ENCODE measurements around the gene NDOR1.

Gene NDOR1

DNA sequence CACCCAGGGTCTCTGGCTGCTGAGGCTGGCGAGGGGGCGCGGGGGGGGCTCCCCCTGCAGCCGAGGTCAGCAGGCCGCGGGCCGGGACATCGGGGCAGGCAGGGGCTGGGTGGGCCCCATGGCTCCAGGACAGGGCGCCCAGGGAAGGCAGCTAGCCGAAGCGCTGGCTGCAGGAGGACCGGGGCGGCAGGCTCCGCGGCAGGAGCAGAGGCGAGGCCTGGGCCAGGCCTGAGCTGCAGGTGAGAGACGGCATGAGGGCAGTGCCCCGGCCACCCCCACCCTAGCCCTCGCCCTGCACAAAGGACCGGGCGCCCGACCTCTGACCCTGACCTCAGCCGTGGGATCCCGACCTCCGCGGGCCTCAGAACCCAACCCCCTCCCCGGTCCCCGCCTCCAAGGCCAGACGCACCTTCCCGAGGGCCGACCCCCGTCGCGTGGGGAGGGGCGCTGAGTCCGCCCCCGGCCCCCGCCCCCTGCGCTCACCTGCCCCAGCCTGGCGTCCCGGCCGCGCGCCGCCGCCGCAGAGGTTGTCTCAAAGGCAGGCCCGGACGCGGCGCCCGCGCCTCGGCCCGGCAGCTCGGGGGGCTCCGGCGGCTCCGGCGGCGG is 16.1 kb downstream of the NDOR1 start:
- DNase-seq: peak; percentile 10

DNA sequence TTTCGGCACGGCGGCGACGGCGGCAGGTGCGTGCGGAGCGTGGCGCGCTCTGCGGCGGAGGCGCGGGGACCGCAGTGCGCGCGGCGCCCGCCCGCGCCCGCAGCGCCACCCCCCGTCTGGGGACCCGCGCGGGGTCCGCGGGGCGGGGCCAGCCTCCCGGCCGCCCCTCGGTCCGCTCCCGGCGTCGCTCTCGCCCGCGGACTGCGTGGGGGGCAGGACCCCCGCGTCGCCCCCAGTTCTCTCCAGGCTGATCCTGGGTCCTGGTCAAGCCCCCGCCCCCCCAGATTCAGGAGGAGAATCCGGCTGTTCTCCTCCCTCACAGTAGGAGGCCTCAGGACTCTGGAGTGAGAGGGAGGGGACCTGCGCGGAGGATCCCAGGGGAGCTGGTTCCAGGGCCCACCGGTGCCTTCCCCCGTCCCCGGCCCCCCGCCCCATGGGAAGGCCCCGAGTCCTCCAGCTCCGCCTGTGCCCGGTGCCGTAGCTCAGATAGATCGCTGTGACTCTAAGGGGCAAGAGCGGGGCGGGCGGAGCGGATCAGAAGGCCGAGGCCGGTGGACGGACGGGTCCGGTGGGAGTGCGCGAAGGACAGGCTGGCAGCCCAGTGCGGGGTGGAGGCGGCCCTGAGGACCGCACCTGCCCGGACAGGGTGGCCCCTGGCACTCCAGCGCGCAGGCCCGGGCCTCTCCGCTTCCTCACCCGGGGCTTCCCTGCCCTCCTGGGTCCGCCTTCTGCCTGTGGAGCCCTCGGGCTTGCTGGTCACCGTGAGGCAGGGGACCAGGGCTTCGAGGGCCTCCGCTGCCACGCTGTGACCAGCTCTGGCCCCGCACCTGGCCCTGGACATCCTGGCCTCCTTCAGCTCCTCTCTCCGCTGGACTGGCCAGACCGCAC is 16.9 kb downstream of the NDOR1 start, which contains the start of gene RNF208:
Gene RNF208 (minus strand): TSS at position 51 of the 888 bp plus-strand sequence. CDS start 1,028 bp downstream, outside the sequence.
- DNase-seq: no peak

DNA sequence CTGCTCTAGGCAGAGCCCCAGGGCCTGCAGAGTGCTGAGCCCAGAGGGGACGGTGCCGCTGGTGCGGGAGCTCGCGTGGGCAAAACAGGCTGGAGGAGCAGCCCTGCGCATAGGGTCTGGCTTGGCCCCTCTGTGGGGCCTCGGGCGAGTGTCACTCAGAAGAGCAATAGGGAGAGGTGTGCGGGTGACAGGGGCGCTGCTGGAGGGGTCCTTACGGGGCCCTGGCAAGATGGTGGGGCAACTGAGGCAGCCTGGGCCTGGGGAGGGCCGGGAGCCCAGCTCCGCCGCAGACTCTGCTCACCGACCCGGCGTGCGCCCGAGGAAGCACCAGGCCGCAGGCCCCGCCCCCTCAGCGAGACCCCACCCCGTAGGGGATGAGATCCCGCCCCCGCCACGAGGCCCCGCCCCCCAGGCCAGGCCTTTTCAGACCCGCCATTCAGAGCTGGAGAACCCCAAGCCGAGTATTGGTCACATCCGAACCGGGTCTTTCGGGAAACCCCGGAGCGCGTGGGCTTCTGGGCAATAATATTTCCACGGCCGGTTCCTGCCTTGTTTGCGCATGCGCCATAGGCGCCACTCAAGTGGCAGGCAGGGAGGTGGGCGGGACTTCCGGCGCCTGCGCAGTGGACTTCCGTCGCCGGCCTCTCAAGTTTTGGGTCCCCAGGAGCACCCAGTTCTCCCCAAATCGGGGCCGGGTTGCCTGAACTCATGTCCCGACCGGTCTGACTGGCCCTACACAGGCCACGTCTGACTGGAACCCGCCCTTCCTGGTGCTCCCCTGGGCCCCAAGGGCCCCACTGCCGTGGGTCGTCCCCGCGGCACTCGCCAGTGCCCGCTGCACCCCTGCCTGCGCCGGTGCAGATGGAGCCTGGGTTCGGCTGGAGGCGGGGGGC is 17.8 kb downstream of the NDOR1 start:
- DNase-seq: peak; percentile 93

DNA sequence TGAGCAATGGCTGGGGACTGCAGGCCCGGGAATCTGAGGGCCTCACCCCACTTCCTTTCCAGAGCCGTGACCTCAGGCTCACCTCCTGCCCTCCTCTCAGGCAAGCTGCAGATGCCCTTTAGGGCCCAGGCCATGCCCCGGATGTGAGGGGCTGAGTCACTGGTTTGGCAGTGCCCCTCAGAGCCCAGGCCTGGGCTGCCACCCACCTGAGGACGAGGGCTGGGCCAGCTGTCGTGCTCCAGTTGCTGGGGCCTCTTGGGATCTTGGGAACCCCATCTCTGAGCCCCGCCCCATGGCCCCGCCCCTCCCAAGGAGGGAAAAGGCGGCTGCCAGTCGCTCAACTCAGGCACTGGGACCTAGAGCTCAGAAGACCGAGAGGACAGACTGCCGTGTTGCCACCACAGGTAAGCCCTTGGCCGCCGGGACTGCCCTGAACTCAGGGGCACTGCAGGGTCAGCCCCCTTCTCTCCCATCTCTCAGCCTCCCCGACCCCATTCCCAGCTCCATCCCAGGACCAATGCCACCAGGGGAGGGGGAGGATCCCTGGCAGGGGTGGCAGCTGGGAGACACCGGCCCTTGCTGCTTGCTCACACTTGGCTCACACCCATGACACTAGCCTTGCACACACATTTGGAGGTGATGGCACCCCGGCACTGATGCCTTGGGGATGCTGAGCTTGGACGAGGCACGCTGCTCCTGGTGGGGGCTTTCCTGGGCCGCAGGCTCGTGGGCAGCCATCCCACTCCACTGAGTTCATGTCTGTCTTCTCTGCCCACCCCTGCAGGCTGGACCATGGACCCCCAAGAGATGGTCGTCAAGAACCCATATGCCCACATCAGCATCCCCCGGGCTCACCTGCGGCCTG is 19.6 kb downstream of the NDOR1 start, which contains the start of gene CYSRT1:
Gene CYSRT1 (plus strand): TSS at position 345 of the 865 bp plus-strand sequence. CDS start 448 bp downstream, at position 793.
- DNase-seq: no peak

DNA sequence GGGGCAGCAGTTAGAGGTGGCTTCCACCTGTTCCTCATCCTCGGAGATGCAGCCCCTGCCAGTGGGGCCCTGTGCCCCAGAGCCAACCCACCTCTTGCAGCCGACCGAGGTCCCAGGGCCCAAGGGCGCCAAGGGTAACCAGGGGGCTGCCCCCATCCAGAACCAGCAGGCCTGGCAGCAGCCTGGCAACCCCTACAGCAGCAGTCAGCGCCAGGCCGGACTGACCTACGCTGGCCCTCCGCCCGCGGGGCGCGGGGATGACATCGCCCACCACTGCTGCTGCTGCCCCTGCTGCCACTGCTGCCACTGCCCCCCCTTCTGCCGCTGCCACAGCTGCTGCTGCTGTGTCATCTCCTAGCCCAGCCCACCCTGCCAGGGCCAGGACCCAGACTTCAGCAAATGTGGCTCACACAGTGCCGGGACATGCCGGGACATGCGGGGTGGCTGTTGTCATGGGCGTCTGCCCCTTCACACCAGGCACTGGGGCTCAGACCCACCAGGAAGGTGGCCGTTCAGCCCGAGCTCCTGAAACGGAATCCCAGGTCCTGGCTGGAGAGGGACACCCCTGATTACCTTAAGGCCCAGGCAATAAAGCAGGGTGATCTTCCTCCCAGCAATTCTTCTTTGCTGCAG is 20.3 kb downstream of the NDOR1 start:
- no peak for DNase-seq

DNA sequence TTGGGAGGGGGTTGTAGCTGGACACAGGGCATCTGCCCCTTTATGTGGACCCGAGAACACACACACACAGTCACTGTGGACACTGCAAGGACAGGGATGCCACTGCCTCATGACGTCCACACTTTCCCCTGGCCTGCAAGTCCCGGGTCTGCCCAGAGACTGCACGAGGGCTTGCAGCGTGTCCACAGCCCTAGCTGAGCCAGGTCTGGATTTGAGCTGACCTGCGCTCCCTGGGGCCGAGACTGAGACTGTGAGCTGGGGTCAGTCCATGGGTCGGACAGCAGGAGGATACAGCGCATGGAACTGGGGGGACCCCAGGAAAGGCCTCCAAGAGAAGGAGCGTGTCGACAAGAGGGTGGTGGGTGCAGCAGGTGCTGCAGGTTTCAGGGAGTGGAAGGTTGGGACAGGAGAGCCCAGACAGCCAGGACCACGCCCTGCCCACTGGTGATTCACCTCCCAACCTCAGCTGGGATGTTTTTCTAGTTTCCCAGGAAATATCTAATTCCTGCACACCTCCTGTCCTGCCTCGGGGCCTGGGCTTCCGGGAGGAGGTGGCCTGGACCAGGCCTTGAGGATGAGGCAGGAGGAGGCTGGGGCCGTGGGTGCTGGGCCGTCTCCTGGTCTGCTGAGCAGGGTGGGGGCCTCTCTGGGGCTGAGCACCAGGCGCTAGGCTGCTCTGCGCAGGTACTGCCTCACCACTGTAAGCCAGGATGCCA is 21.0 kb downstream of the NDOR1 start:
- no peak for DNase-seq

DNA sequence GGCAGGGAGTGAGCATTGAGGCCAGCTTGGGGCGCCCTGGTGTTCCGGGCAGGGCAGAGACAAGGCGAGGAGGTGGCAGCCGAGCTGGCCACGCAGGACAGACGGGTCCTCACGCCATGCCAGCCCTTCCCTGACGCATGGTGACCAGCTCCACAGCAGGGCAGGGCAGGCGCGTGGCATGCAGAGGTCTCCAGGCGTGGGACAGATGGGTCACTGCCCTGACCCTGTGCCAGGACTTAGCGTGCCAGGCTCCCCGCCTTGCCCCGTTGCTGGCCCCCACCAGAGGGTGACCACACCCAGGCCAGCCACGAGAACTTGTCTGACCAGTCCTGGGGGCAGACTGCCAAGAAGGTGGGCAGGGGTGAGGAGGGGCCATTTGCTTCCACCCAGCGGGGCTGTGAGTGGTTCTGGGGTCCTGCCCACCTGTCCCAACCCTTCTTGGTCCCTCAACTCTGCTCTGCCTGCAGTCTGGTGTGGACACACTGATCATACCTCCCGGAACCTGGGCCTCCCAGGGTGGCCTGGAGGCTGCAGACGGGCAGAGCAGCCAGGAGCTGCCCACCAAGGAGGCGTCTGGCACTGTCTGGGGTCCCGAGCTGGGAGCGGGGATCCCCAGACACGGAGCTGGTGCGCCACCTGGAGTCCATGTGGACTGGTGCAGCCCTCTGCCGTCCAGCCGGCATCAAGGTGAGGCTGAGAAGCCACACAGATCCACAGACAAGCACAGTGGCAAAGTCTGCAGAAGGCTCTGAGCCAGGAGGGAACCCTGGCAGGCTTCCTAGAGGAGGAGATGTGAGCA is 21.8 kb downstream of the NDOR1 start, which contains the start of gene RNF224:
Gene RNF224 (plus strand): TSS at position 449 of the 799 bp plus-strand sequence. CDS start 834 bp downstream, outside the sequence.
- DNase-seq: peak; percentile 56

DNA sequence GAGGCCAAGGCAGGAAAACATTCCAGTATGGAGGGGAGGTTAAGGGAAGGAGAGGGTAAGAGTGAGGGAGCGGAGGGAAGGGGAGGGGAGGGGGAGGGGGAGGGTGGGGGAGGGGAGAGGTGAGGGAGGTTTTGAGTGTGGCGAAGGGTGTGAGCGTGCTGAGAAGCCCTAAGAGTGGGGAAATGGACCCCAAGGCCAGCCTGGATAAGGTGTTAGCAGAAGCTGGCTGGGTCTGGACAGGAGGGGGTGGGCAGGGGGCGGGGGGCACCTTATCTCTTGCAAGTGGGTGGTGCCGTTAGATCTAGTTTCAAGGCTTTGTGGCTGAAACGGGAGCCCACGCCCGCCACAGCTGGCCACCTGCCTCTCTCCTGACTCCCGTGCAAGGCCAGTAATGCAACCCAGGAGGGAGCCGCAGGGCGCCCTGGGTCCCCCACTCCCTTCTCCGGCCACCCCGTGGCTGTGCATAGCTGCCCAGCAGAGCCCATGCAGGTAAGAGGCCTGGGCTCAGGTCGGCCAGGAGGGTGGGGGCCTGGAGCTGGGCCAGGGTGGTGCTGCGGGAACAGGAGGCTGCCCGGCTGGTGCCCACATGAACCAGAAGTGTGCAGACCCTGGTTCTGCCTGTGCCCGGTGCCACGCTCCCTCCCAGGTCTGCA is 22.5 kb downstream of the NDOR1 start:
- DNase-seq: no peak

DNA sequence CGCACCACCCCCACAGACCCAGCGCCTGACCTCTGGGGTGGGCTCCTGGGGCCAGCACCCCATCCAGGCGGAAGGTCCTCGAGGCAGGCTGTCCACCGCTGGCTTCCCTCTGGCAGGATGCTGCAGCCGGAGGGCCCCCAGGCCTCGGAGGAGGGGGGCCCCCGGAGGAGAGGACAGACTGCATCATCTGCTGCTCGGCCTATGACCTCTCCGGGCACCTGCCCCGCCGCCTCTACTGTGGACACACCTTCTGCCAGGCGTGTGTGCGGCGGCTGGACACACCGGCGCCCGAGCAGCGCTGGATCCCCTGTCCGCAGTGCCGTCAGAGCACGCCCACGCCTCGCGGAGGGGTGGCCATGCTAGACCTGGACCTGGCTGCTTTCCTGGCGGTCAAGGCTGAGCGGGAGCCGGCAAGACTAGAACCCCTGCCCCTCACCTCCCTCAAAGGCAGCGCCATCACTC is 23.0 kb downstream of the NDOR1 start:
- DNase-seq: no peak

DNA sequence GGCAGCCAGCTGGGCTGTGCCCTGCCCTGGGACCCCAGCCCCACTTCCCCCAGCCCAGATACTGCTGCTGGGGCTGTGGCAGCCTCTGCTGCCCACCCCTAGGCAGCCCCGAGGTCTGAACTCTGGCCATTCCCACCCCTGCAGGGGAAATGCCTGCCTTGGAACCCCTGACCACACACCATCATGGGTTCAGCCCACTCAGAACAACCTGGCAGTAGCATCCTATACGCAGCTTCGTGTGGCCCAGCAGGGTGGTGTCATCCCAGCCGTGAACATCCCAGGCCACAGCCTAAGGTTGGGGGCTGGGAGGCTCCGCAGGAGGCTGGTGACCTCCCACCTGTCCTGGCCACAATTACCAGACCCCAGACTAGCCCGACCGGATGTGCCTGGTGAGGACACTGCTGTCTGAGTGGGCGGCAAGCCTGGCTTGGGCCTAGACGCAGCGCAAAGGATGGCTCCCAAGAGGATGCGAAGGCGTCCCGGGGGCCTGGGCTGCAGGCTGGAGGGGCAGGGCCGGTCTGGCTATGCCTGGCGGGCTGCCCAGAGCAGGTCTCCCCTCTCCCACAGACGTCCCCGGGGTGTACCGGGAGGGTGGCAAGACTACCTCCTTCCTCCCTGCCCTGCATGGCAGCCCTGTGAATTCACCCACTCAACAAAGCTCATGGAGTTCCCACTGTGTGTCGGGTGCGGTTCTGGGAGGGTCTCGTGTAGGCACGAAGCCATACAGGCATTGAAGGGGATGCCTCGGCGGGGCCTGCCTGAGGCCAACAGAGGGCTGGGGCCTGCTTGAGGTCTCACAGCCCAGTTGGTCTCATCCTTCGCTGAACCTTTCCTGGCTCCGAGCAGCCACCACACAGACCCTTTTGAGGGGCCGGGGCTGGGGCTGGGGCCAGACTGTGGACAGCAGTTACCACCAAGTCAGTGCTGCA is 23.7 kb downstream of the NDOR1 start:
- no peak for DNase-seq

DNA sequence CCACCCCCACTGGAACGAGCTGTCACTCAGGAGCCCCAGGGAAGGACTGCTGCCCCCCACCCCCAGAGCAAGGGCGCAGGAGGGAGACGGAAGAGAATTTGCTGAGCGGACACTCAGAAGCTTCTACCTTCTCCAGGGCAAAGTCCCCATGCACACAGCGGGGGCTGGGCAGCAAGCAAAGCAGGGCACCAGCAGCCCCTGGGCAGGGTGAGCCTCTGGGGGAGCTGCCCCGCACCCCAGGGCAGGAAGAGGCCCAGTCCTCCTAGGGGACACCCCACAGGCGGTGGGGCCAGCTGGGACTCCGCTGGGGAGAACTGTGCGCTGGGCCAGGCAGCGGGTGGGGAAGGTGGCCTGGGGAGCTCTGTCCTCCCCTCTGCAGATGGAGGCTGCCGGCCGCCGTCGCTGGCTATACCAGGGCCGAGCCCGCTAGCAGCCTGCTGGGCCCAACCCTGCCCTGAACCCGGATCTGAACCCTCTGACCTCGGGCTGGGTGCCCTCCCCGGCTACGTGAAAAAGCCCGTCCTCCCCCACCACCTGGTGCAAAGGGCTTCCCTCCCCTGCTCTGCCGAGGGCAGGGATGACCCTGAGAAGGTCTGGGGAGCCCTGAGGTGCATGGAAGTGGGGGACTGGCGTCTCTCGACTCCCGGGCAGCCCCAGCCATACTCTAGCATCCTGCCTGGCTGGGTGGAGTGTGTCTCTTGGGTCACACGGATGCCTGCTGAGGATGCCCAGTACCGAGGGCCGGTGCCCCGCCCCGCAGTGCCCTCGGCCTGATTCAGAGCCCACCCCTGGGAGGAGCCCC is 24.6 kb downstream of the NDOR1 start:
- no peak for DNase-seq

DNA sequence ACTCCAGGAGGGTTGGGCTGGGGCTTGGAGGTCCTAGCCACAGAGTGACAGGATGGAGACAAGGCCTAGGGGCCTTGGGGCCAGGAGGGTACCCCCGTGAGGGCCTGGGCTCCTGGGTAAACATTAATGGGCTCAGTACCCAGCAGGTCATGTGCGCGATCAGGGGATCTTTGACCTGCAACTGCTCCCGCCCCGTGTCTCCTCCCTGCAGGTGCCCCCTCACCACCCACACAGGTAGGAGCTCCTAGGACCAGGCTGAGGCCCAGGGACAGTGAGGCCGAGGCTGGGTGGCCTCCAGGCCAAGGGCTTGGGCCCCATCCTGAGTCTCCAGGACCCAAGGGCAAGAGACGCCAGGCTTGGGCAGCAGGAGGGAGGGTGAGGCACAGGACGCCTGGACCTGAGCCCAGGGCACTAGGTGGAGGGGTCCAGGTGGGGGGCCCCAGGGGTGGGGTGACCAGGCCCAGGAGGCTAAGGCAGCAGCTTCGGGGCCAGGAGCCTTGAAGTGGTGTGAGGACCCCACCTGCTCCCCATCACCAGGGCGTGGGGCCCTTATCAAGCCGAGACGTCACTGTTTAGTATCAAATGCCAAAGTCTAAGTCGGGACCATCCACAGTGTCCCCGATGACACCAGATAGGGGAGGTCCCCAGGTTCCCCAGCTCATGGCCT is 25.3 kb downstream of the NDOR1 start, which contains the start of gene SLC34A3:
Gene SLC34A3 (plus strand): TSS at position 197 of the 667 bp plus-strand sequence. CDS start 802 bp downstream, outside the sequence.
- DNase-seq: no peak

DNA sequence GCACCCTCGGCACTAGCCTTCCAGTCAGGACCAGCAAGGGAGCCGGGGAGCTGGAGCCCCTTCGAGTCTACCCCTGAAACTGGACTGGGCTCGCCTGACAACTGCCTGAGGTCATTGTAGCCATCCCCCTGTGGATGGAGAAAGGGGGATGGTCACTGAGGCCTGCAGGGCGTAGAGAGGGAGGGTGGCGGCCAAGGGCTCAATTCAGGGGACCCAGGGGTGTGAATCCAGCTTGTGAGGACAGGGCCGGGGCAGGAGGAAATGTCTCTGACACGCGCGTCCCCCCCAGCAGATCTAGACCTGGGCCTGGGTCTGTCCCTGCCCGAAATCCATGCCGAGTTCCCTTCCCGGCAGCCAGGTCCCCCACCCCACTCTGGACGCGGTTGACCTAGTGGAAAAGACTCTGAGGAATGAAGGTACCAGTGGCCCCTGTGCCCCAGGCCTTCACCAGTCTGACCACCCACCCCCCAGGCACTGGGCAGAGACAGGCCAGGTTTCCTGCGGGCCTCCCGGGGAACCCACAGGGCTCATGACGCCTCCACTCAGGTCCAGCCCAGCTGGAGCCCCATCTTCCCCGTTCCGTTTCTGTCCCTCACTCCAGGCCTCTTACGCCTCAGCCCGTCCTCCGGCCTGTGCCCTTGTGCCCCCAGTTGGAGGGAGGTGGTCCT is 26.0 kb downstream of the NDOR1 start:
- DNase-seq: no peak

DNA sequence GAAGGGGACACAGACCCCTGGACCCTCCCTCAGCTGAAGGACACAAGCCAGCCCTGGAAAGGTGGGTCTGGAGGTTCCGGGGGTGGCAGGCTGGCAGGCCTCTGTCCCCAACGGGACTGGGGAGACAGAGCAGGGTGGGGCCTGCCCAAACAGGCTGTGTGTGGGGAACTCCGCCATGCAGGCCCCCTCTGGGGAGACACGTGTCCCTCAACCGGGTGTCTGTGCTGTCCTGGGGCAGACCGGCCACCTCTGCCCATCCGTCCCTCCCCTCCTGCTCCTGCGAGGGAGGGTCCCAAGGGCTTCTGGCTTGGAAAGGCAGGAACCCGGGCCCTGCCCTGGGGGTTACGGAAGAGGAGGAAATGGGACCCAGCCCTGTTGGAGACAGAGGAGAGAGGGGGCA is 26.6 kb downstream of the NDOR1 start:
- no peak for DNase-seq

DNA sequence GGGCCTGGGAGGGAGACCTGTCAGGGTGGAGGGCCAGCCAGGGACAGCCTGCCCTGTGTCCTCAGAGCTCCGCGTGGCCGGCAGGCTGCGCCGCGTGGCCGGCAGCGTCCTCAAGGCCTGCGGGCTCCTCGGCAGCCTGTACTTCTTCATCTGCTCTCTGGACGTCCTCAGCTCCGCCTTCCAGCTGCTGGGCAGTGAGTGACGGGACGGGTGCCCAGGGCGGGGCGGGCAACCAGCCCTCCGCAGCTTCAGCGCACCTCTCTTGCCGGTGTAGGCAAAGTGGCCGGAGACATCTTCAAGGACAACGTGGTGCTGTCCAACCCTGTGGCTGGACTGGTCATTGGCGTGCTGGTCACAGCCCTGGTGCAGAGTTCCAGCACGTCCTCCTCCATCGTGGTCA is 27.0 kb downstream of the NDOR1 start:
- DNase-seq: no peak
